IPS-15b (cell line): ENCODE measurements around the gene MLYCD.

Source experiments
- H3K27me3 ChIP-seq: one replicate; pipeline ENCODE4 v1.6.1; 2013; ENCODE audit warnings: low read length; ENCODE audit not compliant: control insufficient read depth, insufficient read depth
- H3K36me3 ChIP-seq: one replicate; pipeline ENCODE4 v1.6.1; 2013; ENCODE audit warnings: low read length; ENCODE audit not compliant: control insufficient read depth, insufficient read depth
- H3K4me1 ChIP-seq: one replicate; pipeline ENCODE4 v1.6.1; 2013; ENCODE audit warnings: mild to moderate bottlenecking, low read length; ENCODE audit not compliant: control insufficient read depth, insufficient read depth
- H3K4me3 ChIP-seq: one replicate; pipeline ENCODE4 v1.5.1; 2013; ENCODE audit warnings: low read depth, low read length
- H3K9ac ChIP-seq: one replicate; pipeline ENCODE4 v1.6.1; 2013; ENCODE audit warnings: low read depth, mild to moderate bottlenecking, low read length
- H3K9me3 ChIP-seq: one replicate; pipeline ENCODE4 v1.6.1; 2013; ENCODE audit warnings: mild to moderate bottlenecking, low read length; ENCODE audit not compliant: control insufficient read depth, insufficient read depth

Gene MLYCD

DNA sequence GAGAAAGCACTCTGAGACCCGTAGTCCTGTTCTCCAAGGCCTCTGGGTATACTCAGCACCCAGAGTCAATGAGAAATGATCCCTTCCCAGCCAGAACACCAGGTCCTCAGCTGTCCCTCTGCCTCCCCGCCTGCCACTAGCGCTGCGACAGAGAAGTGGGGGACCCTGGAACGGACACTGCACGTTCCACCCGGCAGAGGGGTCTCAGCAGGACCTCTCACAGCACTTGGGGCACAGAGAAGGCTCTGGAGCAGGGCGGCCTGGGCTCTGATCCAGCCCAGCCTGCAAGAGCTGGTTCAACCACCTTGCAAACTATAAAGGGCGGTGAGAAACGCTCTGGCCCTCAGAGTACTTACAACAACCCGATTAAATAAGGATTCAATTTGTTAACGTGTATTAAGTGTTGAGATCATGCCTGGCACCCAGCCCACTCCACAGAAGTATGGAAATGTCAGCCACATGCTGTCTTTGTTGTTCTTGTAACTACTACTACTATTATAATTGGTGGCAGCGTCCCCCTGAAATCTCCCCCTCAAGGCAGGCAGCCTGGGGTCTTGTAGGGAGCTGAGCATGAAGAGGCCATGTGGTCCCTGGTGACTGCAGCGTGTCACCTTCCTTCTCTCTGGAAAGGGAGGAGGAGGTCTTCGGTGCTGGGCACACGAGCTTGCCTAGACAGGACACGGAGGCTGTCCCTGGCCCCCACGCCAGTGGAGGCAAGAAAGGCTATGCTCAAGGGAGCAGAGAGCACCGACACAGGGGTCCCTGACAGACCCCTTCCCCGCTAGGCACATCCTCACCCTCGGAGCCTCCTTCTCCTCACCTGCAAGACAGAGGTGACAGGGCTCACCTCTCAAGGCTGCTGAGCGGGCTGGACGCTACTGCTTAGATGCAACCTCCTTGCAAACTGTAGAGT, 56.6 kb downstream of the MLYCD start:
- Histone ChIP-seq H3K27me3 (no peaks in the 10 kb centered on the region), H3K9me3 (no peaks in the 10 kb centered on the region), H3K9ac (no peak overlapping the region)

DNA sequence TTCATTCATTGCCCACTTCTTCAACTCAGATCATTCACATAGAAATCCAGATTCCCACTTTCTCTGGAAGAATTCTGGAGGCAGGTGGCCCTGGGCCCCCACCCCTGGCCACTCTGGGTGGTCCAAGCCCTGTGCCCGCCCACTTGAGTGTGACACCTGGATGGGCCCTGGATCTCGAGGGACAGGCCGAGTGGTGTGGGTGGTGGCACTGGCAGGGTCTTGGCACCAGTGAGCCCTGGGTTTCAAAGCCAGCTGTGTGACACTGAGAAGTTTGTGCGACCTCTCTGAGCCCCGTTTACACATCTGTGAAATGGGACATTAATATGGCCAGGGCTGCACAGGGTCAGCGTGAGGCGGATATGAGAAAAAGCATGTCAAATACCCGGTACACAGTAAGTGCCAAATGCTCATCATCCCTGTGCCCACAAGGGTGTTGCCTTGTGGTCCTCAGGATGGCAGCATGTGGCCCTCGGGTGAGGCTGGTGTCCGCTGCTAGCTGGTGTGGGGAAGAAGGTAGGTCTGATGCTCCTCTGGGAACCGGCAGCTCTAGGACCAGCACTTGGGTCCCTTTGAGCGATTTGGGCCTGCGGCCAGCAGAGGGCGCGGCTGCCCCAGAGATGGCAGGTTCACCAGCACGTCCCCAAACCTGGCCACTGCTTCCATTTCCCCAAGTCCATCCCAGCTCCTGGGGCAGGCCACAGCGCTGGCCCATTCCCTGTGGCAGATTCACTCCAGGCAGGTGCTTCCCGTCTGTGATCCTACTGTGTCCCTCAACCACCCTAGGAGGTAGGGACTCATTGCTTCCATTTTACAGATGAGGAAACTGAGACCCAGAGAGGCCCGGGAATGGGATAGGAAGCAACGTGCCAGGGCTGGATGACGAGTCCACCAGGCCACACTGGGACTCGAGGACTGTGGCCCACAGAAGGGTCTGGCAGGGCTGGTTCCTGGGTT, 57.7 kb downstream of the MLYCD start:
- Histone ChIP-seq H3K36me3 (peaks cover 3% of the 10 kb centered on the region), H3K9ac (no peak overlapping the region), H3K4me3 (no peak overlapping the region), H3K4me1 (peaks cover 5% of the 10 kb centered on the region), H3K27me3 (no peaks in the 10 kb centered on the region), H3K9me3 (no peaks in the 10 kb centered on the region)

More for the DNA sequence above, 56.6 kb downstream of the MLYCD start:
- peaks cover 5% of the 10 kb centered on the region for H3K4me1 ChIP-seq
- no peak overlapping the region for H3K4me3 ChIP-seq
- H3K36me3 ChIP-seq = peaks cover 3% of the 10 kb centered on the region

- Histone ChIP-seq H3K36me3 (peaks cover 3% of the 10 kb centered on the region), H3K4me3 (no peak overlapping the region), H3K9me3 (no peaks in the 10 kb centered on the region), H3K4me1 (peaks cover 5% of the 10 kb centered on the region), H3K9ac (no peak overlapping the region), H3K27me3 (no peaks in the 10 kb centered on the region)
Measured at GRCh38 chr16:83957296-83957855, 58.5 kb downstream of the MLYCD start.

DNA sequence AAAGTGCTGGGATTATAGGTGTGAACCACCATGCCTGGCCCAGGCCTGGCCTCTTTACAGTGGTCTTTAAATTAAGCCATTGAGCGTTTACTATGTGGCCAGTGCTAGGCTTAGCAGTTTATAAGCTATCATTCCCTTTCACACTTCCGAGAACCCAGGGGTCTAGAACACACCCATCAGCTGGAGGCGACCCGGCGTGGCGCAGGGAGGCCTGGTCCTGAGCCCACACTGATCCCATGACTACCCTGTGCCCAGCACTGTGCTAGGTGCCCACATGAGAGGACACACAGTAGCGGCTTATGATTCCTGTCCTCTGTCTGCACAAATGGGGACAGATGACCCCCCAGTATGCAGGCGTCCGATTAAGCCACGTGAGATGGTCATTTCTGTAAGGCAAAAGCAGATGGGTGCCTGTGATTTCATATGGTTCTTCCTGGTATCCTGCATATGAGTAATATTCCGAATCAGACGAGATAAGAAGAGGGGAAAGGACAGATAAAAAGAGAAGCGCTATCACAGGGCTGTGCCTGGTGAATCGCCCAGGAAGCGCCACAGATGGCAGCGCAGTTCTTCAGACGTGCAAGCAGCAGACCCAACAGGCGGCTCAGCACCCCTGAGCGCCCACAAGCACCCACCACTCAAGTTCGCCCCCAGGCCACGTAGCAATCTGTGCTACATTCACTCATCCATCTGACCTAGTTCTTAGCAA, 59.4 kb downstream of the MLYCD start:
- no peaks in the 10 kb centered on the region for H3K9me3 ChIP-seq
- no peak overlapping the region for H3K9ac ChIP-seq
- H3K27me3 ChIP-seq = no peaks in the 10 kb centered on the region
- H3K4me1 ChIP-seq = peaks cover 5% of the 10 kb centered on the region
- H3K36me3 ChIP-seq = peaks cover 3% of the 10 kb centered on the region
- H3K4me3 ChIP-seq = no peak overlapping the region

- Histone ChIP-seq H3K36me3 (peaks cover 3% of the 10 kb centered on the region), H3K4me3 (no peak overlapping the region), H3K9ac (no peak overlapping the region), H3K4me1 (peaks cover 3% of the 10 kb centered on the region), H3K27me3 (no peaks in the 10 kb centered on the region), H3K9me3 (no peaks in the 10 kb centered on the region)
Measured at GRCh38 chr16:83958846-83959565, 60.1 kb downstream of the MLYCD start.

DNA sequence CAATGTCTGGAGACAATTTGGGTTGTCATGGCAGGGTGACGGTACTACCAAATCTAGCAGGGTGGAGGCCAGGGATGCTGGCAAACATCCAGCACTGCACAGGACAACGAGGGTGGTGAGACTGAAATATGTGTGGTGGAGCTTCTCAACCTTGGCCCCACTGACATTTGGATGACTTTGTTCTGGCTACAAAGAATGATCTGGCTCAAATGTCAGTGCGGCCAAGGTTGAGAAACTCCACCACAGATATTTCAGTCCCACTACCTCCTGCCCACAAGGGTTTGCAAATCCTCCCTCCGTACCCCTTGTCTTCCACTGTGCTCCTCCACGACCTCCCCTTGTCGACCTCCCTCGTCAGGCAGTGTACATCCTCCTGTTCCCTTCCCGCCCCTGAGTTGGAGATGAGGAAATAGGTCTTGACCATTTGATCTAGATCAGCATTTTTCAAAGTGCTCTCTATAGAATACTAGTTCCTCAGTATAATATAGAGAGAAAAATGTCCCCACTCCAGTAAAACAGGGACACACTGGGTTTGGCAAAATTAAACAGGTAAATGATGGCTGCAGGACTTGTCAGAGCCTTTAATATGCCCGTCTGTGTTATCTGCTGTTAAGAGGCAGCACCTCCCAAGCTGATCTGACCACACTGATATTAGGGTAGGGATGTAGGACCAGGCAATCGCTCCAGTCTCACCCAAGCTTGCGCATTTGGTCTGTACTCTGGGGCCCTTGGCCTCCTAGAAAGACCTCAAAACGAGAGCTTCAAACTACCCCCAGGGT, 60.9 kb downstream of the MLYCD start:
- no peak overlapping the region for H3K9ac ChIP-seq
- H3K36me3 ChIP-seq = peaks cover 3% of the 10 kb centered on the region
- H3K4me3 ChIP-seq = no peak overlapping the region

GRCh38 chr16:83960521-83961249, 61.8 kb downstream of the MLYCD start:
- Histone ChIP-seq H3K9ac (no peak overlapping the region), H3K4me1 (no peaks in the 10 kb centered on the region), H3K9me3 (no peaks in the 10 kb centered on the region), H3K4me3 (no peak overlapping the region), H3K36me3 (peaks cover 3% of the 10 kb centered on the region), H3K27me3 (no peaks in the 10 kb centered on the region)

More for the DNA sequence above, 60.9 kb downstream of the MLYCD start:
- H3K9me3 ChIP-seq = no peaks in the 10 kb centered on the region
- H3K4me1 ChIP-seq = no peaks in the 10 kb centered on the region
- H3K27me3 ChIP-seq = no peaks in the 10 kb centered on the region

- Histone ChIP-seq H3K4me1 (no peaks in the 10 kb centered on the region), H3K4me3 (no peak overlapping the region), H3K9ac (no peak overlapping the region), H3K27me3 (no peaks in the 10 kb centered on the region), H3K36me3 (peaks cover 3% of the 10 kb centered on the region), H3K9me3 (no peaks in the 10 kb centered on the region)
Measured at GRCh38 chr16:83961591-83961990, 62.7 kb downstream of the MLYCD start.

GRCh38 chr16:83963277-83964119, 64.6 kb downstream of the MLYCD start:
- H3K36me3 ChIP-seq = peaks cover 3% of the 10 kb centered on the region
- H3K4me1 ChIP-seq = no peaks in the 10 kb centered on the region
- no peaks in the 10 kb centered on the region for H3K27me3 ChIP-seq
- no peaks in the 10 kb centered on the region for H3K9me3 ChIP-seq
- H3K4me3 ChIP-seq = no peak overlapping the region
- H3K9ac ChIP-seq = no peak overlapping the region
